Neural cell (in vitro differentiated cells): ENCODE results near the gene BTBD16. TPM values are rescaled to one million over a fixed set of nuclear protein-coding genes. Genes with fewer than 3 reads are reported as not detected.

Experiments
- H2AFZ ChIP-seq: fragments of 200-600, 300-800 bp; sonication (generic), shearing (Covaris generic); 2 replicates; pipeline ENCODE4 v1.6.0; 2014; ENCODE audit warnings: low read depth, mild to moderate bottlenecking, antibody characterized with exemption, low read length, moderate library complexity
- H3F3A ChIP-seq: fragments of 200-600 bp; shearing (Covaris generic); 2 replicates; pipeline ENCODE4 v1.6.1; 2016; ENCODE audit warnings: mild to moderate bottlenecking, moderate library complexity, mixed read lengths, antibody characterized with exemption, low read length; ENCODE audit not compliant: insufficient read depth, poor library complexity, severe bottlenecking
- H3K27ac ChIP-seq: fragments of 200-600, 300-800 bp; sonication (generic), shearing (Covaris generic); 2 replicates; pipeline ENCODE4 v1.5.1; 2014; ENCODE audit warnings: mild to moderate bottlenecking, low read length, moderate library complexity
- H3K27me3 ChIP-seq: fragments of 300-800, 200-600 bp; sonication (generic), shearing (Covaris generic); 2 replicates; pipeline ENCODE4 v1.6.0; 2014; ENCODE audit warnings: mild to moderate bottlenecking, low read depth, low read length, moderate library complexity; ENCODE audit not compliant: insufficient read depth
- H3K36me3 ChIP-seq: fragments of 300-800, 200-600 bp; sonication (generic), shearing (Covaris generic); 2 replicates; pipeline ENCODE4 v1.5.1; 2014; ENCODE audit warnings: mild to moderate bottlenecking, antibody characterized with exemption, low read length, moderate library complexity; ENCODE audit not compliant: insufficient read depth
- H3K4me2 ChIP-seq: fragments of 300-800, 200-600 bp; sonication (generic), shearing (Covaris generic); 2 replicates; pipeline ENCODE4 v1.6.0; 2014; ENCODE audit warnings: mild to moderate bottlenecking, low read length
- H3K4me3 ChIP-seq: fragments of 300-800, 200-600 bp; sonication (generic), shearing (Covaris generic); 2 replicates; pipeline ENCODE4 v1.5.1; 2014; ENCODE audit warnings: mild to moderate bottlenecking, low read length, moderate library complexity
- H3K79me2 ChIP-seq: fragments of 200-600 bp; shearing (Covaris generic); replicated peaks from 2 replicates; pipeline ENCODE4 v1.6.0; 2014; ENCODE audit warnings: mild to moderate bottlenecking, low read length, moderate library complexity; ENCODE audit not compliant: insufficient read depth
- H3K9ac ChIP-seq: fragments of 300-800, 200-600 bp; sonication (generic), shearing (Covaris generic); 2 replicates; pipeline ENCODE4 v1.6.1; 2016; ENCODE audit warnings: mild to moderate bottlenecking, low read length, mixed read lengths
- H3K9me2 ChIP-seq: fragments of 200-600 bp; shearing (Covaris generic); 2 replicates; pipeline ENCODE4 v1.6.1; 2016; ENCODE audit warnings: mild to moderate bottlenecking, low read length, mixed read lengths; ENCODE audit not compliant: insufficient read depth
- H3K9me3 ChIP-seq: fragments of 200-600, 300-800 bp; sonication (generic), shearing (Covaris generic); 2 replicates; pipeline ENCODE4 v1.6.1; 2016; ENCODE audit warnings: mild to moderate bottlenecking, mixed run types, low read length, moderate library complexity, mixed read lengths
- H4K20me1 ChIP-seq: fragments of 200-600 bp; shearing (Covaris generic); 2 replicates; pipeline ENCODE4 v1.6.1; 2016; ENCODE audit warnings: mild to moderate bottlenecking, mixed run types; ENCODE audit not compliant: insufficient read depth
- CTCF ChIP-seq: fragments of 450-650 bp; IDR thresholded peaks from 2 replicates; pipeline ENCODE4 v1.5.1; 2014; ENCODE audit warnings: antibody characterized with exemption, mild to moderate bottlenecking, moderate library complexity; ENCODE audit not compliant: poor library complexity, severe bottlenecking
- EP300 ChIP-seq: fragments of 450-650 bp; conservative IDR thresholded peaks from 2 replicates; pipeline ENCODE4 v1.6.1; 2014; ENCODE audit warnings: antibody characterized with exemption, mild to moderate bottlenecking, moderate library complexity; ENCODE audit not compliant: poor library complexity, severe bottlenecking
- EZH2 ChIP-seq: fragments of 200-600, 300-800 bp; shearing (Covaris generic), sonication (generic); IDR thresholded peaks from 2 replicates; pipeline ENCODE4 v1.6.1; 2014; ENCODE audit warnings: antibody characterized with exemption, low read length, borderline replicate concordance, mild to moderate bottlenecking; ENCODE audit not compliant: insufficient read depth, poor library complexity, severe bottlenecking
- MXI1 ChIP-seq: fragments of 450-650 bp; conservative IDR thresholded peaks from 2 replicates; pipeline ENCODE4 v1.6.1; 2014; ENCODE audit warnings: antibody characterized with exemption, mild to moderate bottlenecking; ENCODE audit not compliant: poor library complexity, severe bottlenecking
- POLR2AphosphoS5 ChIP-seq: IDR thresholded peaks from 2 replicates; pipeline ENCODE4 v1.6.1; 2012
- REST ChIP-seq: IDR thresholded peaks from 2 replicates; pipeline ENCODE4 v1.6.1; 2012; ENCODE audit warnings: borderline replicate concordance
- SMC3 ChIP-seq: fragments of 450-650 bp; conservative IDR thresholded peaks from 2 replicates; pipeline ENCODE4 v1.6.1; 2014; ENCODE audit warnings: antibody characterized with exemption, mild to moderate bottlenecking, moderate library complexity; ENCODE audit not compliant: poor library complexity
- TAF1 ChIP-seq: IDR thresholded peaks from 2 replicates; pipeline ENCODE4 v1.6.1; 2012; ENCODE audit warnings: low read depth
- polyA plus RNA-seq: library from polyadenylated mRNA; depleted of rRNA; stranded (reverse); fragments of >200 nt; gene quantifications from 2 replicates; pipeline ENCODE4 v1.2.3, GENCODE V29; 2014

The BTBD16 gene
- polyA plus RNA-seq, 1 donor from 2014 or later: not detected

GRCh38 chr10:122296363-122297120 lies 25.4 kb downstream of the BTBD16 start:
- H3K4me3 ChIP-seq: no peak overlapping the region
- no peaks in the 10 kb centered on the region for H3K79me2 ChIP-seq
- no peaks in the 10 kb centered on the region for H3F3A ChIP-seq
- no peak overlapping the region for H3K4me2 ChIP-seq
- TF ChIP-seq CTCF (no peak), POLR2AphosphoS5 (no peak), EP300 (no peak), REST (no peak), MXI1 (no peak), EZH2 (no peak), SMC3 (no peak), TAF1 (no peak)
- H4K20me1 ChIP-seq: no peaks in the 10 kb centered on the region
- H3K9me2 ChIP-seq: no peaks in the 10 kb centered on the region
- H3K27me3 ChIP-seq: no peaks in the 10 kb centered on the region
- no peaks in the 10 kb centered on the region for H3K9me3 ChIP-seq
- no peak overlapping the region for H3K27ac ChIP-seq
- H3K36me3 ChIP-seq: no peaks in the 10 kb centered on the region
- H3K9ac ChIP-seq: no peak overlapping the region
- no peak overlapping the region for H2AFZ ChIP-seq

- Histone ChIP-seq H2AFZ (no peak overlapping the region), H4K20me1 (no peaks in the 10 kb centered on the region), H3K4me2 (no peak overlapping the region), H3F3A (no peaks in the 10 kb centered on the region), H3K9me2 (no peaks in the 10 kb centered on the region), H3K9me3 (no peaks in the 10 kb centered on the region), H3K79me2 (no peaks in the 10 kb centered on the region), H3K36me3 (no peaks in the 10 kb centered on the region), H3K4me3 (no peak overlapping the region), H3K27me3 (no peaks in the 10 kb centered on the region), H3K9ac (no peak overlapping the region), H3K27ac (no peak overlapping the region)
- TF ChIP-seq POLR2AphosphoS5: no peak
- no peak for TF ChIP-seq EP300
- TF ChIP-seq CTCF: no peak
These were observed 26.5 kb downstream of the BTBD16 start for GRCh38 chr10:122297583-122297982.
